Large intestine (tissue), 3 donors: Measurements from ENCODE around the gene MCCD1. TPM values are rescaled to one million over a fixed set of nuclear protein-coding genes. Genes with fewer than 3 reads are reported as not detected.

Source experiments
- DNase-seq, 2 donors: peaks; one replicate each; pipeline versions ENCODE4 v3.0.0 to v3.0.0-alpha.2; 2013
- H3K27ac ChIP-seq: one replicate; pipeline ENCODE4 v1.5.1; 2013; ENCODE audit warnings: low read length
- H3K27me3 ChIP-seq: 2 replicates; pipeline ENCODE4 v1.6.1; 2013; ENCODE audit warnings: low read length; ENCODE audit not compliant: control insufficient read depth, insufficient read depth
- H3K36me3 ChIP-seq: 2 replicates; pipeline ENCODE4 v1.6.1; 2013; ENCODE audit warnings: low read length; ENCODE audit not compliant: control insufficient read depth, insufficient read depth
- H3K4me1 ChIP-seq: one replicate; pipeline ENCODE4 v1.6.1; 2013; ENCODE audit warnings: low read length; ENCODE audit not compliant: control insufficient read depth, insufficient read depth
- H3K4me3 ChIP-seq: one replicate; pipeline ENCODE4 v1.5.1; 2013; ENCODE audit warnings: low read length
- H3K9me3 ChIP-seq: one replicate; pipeline ENCODE4 v1.6.1; 2013; ENCODE audit warnings: mild to moderate bottlenecking, low read depth, low read length, moderate library complexity; ENCODE audit not compliant: control insufficient read depth
- WGBS: methylation state at CpG from one replicate; pipeline ENCODE4 v1.1.5; 2013; ENCODE audit warnings: low lambda C conversion rate; ENCODE audit not compliant: insufficient coverage; 5-methylcytosine and 5-hydroxymethylcytosine counted together
- polyA plus RNA-seq: library from polyadenylated mRNA; unstranded; fragments of 120-200 nt; gene quantifications from one replicate; pipeline ENCODE4 v1.2.1, GENCODE V29; 2013

The MCCD1 gene
- polyA plus RNA-seq, 1 donor: not detected

GRCh38 chr6:31532644-31533454 is 4.1 kb downstream of the MCCD1 start:
- Histone ChIP-seq H3K4me1 (peaks cover 7% of the 10 kb centered on the region), H3K9me3 (no peaks in the 10 kb centered on the region), H3K27ac (no peak overlapping the region), H3K36me3 (peaks cover 81% of the 10 kb centered on the region), H3K4me3 (no peak overlapping the region), H3K27me3 (no peaks in the 10 kb centered on the region)
- no peak for DNase-seq
- WGBS: no CpG with 5 or more reads among the region's 9 CpGs

- Histone ChIP-seq H3K27me3 (no peaks in the 10 kb centered on the region), H3K4me3 (no peak overlapping the region), H3K9me3 (no peaks in the 10 kb centered on the region), H3K4me1 (peaks cover 7% of the 10 kb centered on the region), H3K27ac (no peak overlapping the region), H3K36me3 (peaks cover 86% of the 10 kb centered on the region)
- WGBS: no CpG with 5 or more reads among the region's 1 CpG
- DNase-seq: no peak
Measured at GRCh38 chr6:31533455-31533841, 4.7 kb downstream of the MCCD1 start.

GRCh38 chr6:31534011-31534410 is 5.2 kb downstream of the MCCD1 start:
- no CpG with 5 or more reads among the region's 6 CpGs for WGBS
- no peak overlapping the region for H3K27ac ChIP-seq
- H3K36me3 ChIP-seq: peaks cover 92% of the 10 kb centered on the region
- no peaks in the 10 kb centered on the region for H3K9me3 ChIP-seq
- peaks cover 8% of the 10 kb centered on the region for H3K4me1 ChIP-seq
- no peaks in the 10 kb centered on the region for H3K27me3 ChIP-seq
- DNase-seq: no peak
- no peak overlapping the region for H3K4me3 ChIP-seq

- no peaks in the 10 kb centered on the region for H3K27me3 ChIP-seq
- H3K4me3 ChIP-seq: no peak overlapping the region
- no peaks in the 10 kb centered on the region for H3K9me3 ChIP-seq
- H3K36me3 ChIP-seq: peaks cover 96% of the 10 kb centered on the region
- peaks cover 10% of the 10 kb centered on the region for H3K4me1 ChIP-seq
- no peak overlapping the region for H3K27ac ChIP-seq
- no peak for DNase-seq
- WGBS: 100% methylated on average over 4 of the region's 24 CpGs
Measured at GRCh38 chr6:31534521-31535040, 5.8 kb downstream of the MCCD1 start.

GRCh38 chr6:31535538-31536324 is 7.0 kb downstream of the MCCD1 start:
- H3K4me1 ChIP-seq: peaks cover 15% of the 10 kb centered on the region
- no peak overlapping the region for H3K4me3 ChIP-seq
- no peak for DNase-seq
- peaks cover 92% of the 10 kb centered on the region for H3K36me3 ChIP-seq
- WGBS: no CpG with 5 or more reads among the region's 2 CpGs
- H3K9me3 ChIP-seq: no peaks in the 10 kb centered on the region
- H3K27me3 ChIP-seq: no peaks in the 10 kb centered on the region
- H3K27ac ChIP-seq: no peak overlapping the region

- Histone ChIP-seq H3K4me3 (no peak overlapping the region), H3K36me3 (peaks cover 61% of the 10 kb centered on the region)
- no CpG with 5 or more reads among the region's 6 CpGs for WGBS
Measured at GRCh38 chr6:31538805-31539400, 10.1 kb downstream of the MCCD1 start.

GRCh38 chr6:31540640-31541039 is 11.9 kb downstream of the MCCD1 start:
- peaks cover 15% of the 10 kb centered on the region for H3K4me1 ChIP-seq
- H3K27ac ChIP-seq: peak overlapping the region; percentile 91
- DNase-seq: no peak
- H3K27me3 ChIP-seq: no peaks in the 10 kb centered on the region
- peaks cover 43% of the 10 kb centered on the region for H3K36me3 ChIP-seq
- WGBS: 8% methylated on average over 2 of the region's 4 CpGs
- no peaks in the 10 kb centered on the region for H3K9me3 ChIP-seq
- H3K4me3 ChIP-seq: peak overlapping the region; percentile 90

More at GRCh38 chr6:31538805-31539400, 10.1 kb downstream of the MCCD1 start:
- DNase-seq: no peak
- no peak overlapping the region for H3K27ac ChIP-seq
- peaks cover 15% of the 10 kb centered on the region for H3K4me1 ChIP-seq
- no peaks in the 10 kb centered on the region for H3K27me3 ChIP-seq
- H3K9me3 ChIP-seq: no peaks in the 10 kb centered on the region

- Histone ChIP-seq H3K27me3 (no peaks in the 10 kb centered on the region), H3K9me3 (no peaks in the 10 kb centered on the region), H3K4me1 (peaks cover 15% of the 10 kb centered on the region), H3K4me3 (peak overlapping the region; percentile 90), H3K36me3 (peaks cover 38% of the 10 kb centered on the region), H3K27ac (peak overlapping the region; percentile 91)
- peak; percentile 33 to 67 for DNase-seq
- no CpG with 5 or more reads among the region's 21 CpGs for WGBS
Measured at GRCh38 chr6:31541059-31541657, 12.4 kb downstream of the MCCD1 start.

- Histone ChIP-seq H3K9me3 (no peaks in the 10 kb centered on the region), H3K4me3 (peak within 1 kb of the TSS; percentile 90), H3K27ac (peak within 1 kb of the TSS; percentile 91), H3K36me3 (peaks cover 31% of the 10 kb centered on the region), H3K27me3 (no peaks in the 10 kb centered on the region), H3K4me1 (peaks cover 17% of the 10 kb centered on the region)
- 0% methylated on average over 3 of the region's 43 CpGs for WGBS
- DNase-seq: peak; percentile 98 to 99
Measured at GRCh38 chr6:31541658-31542521, 13.1 kb downstream of the MCCD1 start, which contains the start of gene DDX39B. TSS of gene DDX39B (minus strand) at chr6:31542003. CDS start at chr6:31540532, 1,471 bp downstream.
